H54 (cell line): ENCODE measurements around the gene GSTA2.
"Not testable (repeated sequence)": the region's sequence is repeated elsewhere in the genome, so short reads cannot be mapped to it uniquely, and the experiment has no call there.

Source experiments
- DNase-seq: peaks from one replicate; pipeline ENCODE4 v3.0.0; 2011; ENCODE audit warnings: low spot score, mixed read lengths; ENCODE audit not compliant: insufficient read length
- FAIRE-seq: peaks from 3 replicates; lab custom pipeline; 2011; peaks lifted over from hg19 to GRCh38; lab: Jason Lieb, UNC
- POLR2A ChIP-seq: IDR thresholded peaks from 2 replicates; pipeline ENCODE4 v1.6.1; 2011; ENCODE audit warnings: low read depth, mild to moderate bottlenecking, low read length

The GSTA2 gene

DNA sequence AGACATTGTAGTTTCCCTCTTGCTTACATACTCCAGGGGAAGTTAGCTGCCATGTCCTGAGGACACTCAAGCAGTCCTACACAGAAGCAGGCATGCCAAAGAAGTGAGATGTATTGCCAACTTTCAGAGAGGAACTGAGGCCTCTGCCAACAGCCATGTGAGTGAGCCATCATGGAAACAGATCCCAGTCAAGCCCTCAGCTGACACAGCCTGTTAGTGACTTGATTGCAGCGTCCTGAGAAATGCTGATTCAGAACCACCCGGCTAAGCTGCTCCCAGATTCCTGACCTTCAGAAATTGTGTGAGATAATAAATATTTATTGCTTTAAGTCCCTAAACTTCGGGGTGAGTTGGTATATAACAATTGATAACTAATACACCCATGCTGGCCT lies 38.1 kb downstream of the GSTA2 start:
- no peak for TF ChIP-seq POLR2A
- no peak for FAIRE-seq
- no peak for DNase-seq

DNA sequence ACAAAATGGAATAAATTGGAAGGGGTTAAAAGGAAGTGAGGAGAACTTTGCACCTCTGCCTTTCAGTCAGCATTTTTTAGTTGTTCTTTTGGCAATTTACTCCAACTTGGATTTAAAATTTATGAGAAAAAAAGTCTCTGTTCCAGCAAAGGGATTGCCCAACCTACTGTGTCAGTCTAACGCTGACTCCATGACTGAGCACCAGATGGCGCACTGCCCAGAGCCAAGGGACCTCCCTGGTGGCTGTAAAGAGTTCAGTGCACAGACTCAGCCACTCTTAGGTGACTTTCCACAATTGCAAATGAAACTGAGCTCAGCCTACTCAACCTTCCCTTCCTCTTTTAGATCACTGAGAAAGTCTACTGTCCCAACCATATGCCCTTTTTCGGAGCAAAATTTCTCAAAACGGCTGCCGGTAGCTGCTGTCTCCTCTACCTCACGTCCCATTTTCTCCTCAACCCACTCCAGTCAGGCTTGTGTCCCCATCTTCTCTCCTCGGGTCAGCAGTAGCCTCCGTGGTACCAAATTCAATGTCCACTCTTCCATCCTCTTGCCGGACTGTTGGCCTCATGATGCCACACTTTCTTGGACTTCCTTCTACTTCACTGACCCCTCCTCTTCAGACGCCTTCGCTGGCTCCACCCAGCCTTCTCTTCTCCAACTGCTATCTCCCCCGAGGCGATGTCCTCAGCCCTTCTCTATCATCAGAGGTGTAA lies 38.7 kb downstream of the GSTA2 start:
- FAIRE-seq (peak; percentile 71), DNase-seq (peak; percentile 76)
- TF ChIP-seq POLR2A = no peak

DNA sequence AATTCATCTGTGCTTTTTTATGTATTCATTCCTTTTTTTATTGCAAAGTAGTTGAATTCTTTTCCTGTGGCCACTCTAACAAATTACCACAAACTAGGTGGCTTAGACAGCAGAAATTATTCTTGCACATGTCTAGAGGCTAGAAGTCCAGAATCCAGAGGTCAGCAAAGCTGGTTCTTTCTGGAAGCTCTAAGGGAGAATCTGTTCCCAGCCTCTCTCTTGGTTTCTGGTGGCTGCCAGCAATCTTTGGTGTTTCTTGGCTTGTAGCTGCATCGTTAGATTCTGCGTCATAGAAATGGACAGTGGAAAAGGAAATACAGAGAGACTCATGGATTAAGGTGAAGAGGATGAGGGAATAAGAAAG lies 39.3 kb downstream of the GSTA2 start:
- FAIRE-seq (no peak), DNase-seq (peak; percentile 21)
- TF ChIP-seq POLR2A = no peak

DNA sequence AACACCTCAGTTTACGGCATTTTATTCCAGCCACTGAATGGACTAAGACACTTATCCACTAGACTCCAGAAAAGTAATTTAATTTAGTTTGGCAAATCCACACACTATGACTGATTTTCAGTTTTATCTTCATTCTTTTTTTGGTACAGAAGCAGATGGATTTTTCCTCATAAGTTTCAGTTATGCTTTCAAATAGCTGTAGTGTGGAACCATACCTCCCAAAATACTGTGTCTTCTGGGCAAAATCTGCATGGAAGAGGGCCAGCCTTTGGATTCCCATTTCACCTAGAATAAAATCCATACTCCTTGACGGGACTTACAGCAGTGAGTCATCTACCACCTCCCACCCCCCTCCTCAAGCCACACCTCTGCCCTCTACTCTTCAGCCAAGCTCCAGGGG lies 43.0 kb downstream of the GSTA2 start:
- TF ChIP-seq POLR2A = no peak
- DNase-seq (no peak), FAIRE-seq (no peak)

DNA sequence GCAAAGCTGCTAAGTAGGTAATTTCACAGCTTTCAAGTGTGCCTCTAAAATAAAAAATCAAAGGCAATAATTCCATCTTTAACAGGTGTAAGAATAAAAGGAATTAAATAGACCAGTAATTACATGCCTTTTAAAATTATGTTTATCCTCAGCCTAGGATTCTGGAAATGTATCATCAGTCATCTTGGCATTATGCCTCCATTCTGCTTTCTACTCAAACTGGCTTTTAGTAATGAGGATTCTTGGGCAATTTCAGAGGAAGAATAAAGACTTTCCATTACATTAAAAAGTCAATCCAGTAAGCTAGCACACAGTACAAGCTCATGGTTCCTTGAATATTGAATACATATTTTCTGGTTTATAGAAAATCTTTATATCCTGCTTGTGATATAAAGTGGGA lies 44.7 kb downstream of the GSTA2 start:
- DNase-seq (no peak), FAIRE-seq (no peak)
- TF ChIP-seq POLR2A = no peak

DNA sequence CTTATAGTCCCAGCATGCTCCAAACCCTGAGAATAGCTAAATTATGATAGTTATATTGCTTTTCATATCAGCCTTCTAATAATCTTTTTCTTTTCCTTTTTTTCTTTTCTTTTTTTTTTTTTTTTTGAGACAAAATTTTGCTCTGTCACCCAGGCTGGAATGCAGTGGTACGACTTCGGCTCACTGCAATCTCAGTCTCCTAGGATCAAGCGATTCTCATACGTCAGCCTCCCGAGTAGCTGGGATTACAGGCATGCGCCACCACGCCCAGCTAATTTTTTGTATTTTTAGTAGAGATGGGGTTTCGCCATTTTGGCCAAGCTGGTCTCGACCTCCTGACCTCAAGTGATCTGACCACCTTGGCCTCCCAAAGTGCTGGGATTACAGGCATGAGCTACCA lies 48.5 kb downstream of the GSTA2 start:
- not testable (repeated sequence) for DNase-seq, FAIRE-seq

DNA sequence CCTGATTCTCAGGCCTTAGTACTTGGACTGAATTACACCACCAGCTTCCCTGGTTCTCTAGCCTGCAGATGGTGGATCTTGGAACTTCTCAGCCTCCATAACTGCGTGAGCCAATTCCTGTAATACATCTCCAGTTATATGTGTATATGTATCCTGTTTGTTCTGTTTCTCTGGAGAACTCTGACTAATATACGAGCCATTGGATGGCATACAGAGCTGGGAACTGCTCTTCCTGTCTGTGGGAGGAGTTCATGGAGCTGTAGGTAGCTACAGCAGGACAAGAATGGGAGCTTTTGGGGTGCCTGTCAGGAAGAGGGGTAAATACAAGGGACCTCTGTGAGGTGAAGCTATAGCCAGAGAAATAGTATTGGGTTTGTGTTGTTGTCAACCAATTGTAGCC lies 51.1 kb downstream of the GSTA2 start:
- FAIRE-seq (no peak), DNase-seq (no peak)
- TF ChIP-seq POLR2A = no peak

DNA sequence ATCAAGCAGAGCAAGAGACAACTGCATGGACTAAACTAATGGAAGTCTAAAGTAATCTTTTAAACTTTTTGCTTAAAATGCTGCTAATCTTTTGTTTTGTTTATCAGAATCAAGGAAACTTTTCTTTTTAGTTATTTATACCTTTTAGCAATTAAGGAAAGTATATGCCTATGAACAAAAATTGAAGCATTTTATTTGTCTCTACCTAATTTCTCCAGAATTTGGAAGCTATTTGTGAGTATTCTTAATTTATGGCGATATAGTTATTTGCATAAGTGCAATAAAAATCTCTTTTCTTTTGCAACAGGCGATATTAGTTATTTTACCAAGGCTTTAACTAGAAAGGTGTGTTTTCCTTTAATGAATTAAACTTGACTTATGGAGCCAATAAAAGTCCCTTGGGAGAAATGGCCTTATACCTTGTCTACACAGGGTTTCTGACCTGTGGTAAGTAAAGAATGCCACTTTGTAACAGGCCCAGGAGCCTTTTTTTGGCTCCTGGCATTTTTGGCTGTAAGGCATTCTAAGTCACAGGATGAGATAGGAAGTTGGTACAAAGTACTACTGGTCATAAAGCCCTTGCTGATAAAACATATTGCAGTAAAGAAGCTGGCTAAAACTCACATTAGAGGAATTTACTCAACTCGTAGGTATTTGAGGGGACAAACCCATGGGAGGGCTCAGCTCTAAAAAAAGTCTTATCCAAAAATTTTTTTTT lies 55.2 kb downstream of the GSTA2 start:
- no peak for FAIRE-seq
- no peak for TF ChIP-seq POLR2A
- no peak for DNase-seq

DNA sequence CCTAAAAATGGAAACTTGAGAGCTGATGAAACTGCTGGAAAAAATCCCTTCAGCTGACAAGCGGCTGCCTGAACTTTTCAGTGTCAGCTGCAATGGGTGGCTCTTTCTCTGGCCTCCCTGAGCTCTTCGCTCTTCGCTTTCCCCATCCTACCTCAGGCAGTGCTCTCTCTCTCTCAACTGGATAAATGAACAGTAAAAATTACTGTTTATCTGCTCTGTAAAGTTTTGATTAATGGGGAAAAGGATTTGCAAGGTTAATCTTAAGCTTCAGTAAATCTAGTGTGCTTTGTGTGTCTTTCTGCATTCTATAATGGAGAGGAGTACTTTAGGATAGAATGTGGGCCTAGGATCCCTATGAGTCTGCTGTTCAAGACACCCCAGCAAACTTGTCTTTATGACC lies 57.3 kb downstream of the GSTA2 start:
- no peak for FAIRE-seq
- DNase-seq = no peak
- TF ChIP-seq POLR2A = no peak

DNA sequence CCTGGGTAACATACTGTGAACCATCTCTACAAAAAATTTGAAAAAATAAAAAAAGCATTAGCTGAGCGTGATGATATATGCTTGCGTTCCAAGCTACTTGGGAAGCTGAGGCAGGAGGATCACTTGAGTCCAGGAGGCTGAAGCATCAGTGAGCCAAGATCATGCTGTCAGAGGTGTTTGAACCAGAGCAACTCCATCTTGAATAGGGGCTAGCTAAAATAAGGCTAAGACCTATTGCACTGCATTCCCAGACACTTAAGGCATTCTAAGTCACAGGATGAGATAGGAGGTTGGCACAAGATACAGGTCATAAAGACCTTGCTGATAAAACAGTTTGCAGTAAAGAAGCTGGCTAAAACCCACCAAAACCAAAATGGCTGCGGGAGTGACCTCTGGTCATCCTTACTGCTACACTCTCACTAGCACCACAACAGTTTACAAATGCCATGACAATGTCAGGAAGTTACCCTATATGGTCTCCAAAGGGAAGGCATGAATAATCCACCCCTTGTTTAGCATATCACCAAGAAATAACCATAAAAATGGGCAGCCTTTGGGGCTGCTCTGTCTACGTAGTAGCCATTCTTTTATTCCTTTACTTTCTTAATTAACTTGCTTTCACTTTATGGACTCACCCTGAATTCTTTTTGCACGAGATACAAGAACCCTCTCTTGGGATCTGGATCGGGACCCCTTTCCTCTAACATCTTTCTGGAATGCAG lies 58.3 kb downstream of the GSTA2 start:
- FAIRE-seq = not testable (repeated sequence)

DNA sequence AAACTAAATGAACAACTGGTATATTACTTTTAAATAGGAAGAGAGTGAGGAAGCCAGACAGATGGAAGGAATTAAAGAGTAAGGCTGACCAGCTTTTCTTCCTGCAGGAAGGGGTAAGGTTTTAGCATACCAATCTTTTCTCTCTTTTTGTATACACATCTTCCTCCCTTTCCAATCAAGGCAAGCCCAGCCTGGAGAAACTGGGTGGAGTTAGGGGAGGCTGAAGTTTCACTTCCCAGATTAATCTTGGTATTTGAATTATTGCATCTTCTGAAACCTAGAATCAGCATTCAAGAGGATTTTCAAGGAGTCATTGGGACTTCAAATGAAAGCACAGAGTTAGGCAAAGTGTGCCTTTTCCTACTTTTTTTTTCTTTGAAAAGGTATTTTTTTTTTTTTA lies 59.2 kb downstream of the GSTA2 start:
- no peak for TF ChIP-seq POLR2A
- DNase-seq (no peak), FAIRE-seq (no peak)

More for the DNA sequence above, 58.3 kb downstream of the GSTA2 start:
- DNase-seq = not testable (repeated sequence)
